ENCODE data around the gene USP20. TPM values are rescaled to one million over a fixed set of nuclear protein-coding genes. Genes with fewer than 3 reads are reported as not detected.
A peak's percentile ranks its signal among the peaks of the same experiment; 100 is the strongest.
"Not testable (repeated sequence)": the region's sequence is repeated elsewhere in the genome, so short reads cannot be mapped to it uniquely, and the experiment has no call there.

Gene USP20
- total RNA-seq, 1 donor from 2014 or later = 35.9 TPM

- Mint-ChIP-seq H3K36me3 (ENCODE audit: low read depth) (peaks cover 15% of the 10 kb centered on the region), H3K27me3 (ENCODE audit: low read depth) (no peaks in the 10 kb centered on the region), H3K4me3 (no peak overlapping the region), H3K9me3 (no peaks in the 10 kb centered on the region), H3K27ac (ENCODE audit: unreplicated experiment) (no peak overlapping the region), H3K4me1 (peaks cover 56% of the 10 kb centered on the region)
- no peak for TF ChIP-seq CTCF (conservative IDR thresholded peaks at IDR 0.05)
- no peak for DNase-seq (ENCODE audit: low read depth, low spot score)
These were observed 52.4 kb downstream of the USP20 start for GRCh38 chr9:129887334-129888292.

GRCh38 chr9:129888293-129889121 is 53.2 kb downstream of the USP20 start:
- no peak for TF ChIP-seq CTCF (conservative IDR thresholded peaks at IDR 0.05)
- Mint-ChIP-seq H3K4me1 (peaks cover 59% of the 10 kb centered on the region), H3K27me3 (ENCODE audit: low read depth) (no peaks in the 10 kb centered on the region), H3K27ac (ENCODE audit: unreplicated experiment) (no peak overlapping the region), H3K4me3 (no peak overlapping the region), H3K36me3 (ENCODE audit: low read depth) (peaks cover 15% of the 10 kb centered on the region), H3K9me3 (no peaks in the 10 kb centered on the region)
- DNase-seq (ENCODE audit: low read depth, low spot score) = no peak

- H3K27ac Mint-ChIP-seq (ENCODE audit: unreplicated experiment) = peak overlapping the region; percentile 80
- peaks cover 54% of the 10 kb centered on the region for H3K4me1 Mint-ChIP-seq
- no peak for DNase-seq (ENCODE audit: low read depth, low spot score)
- no peaks in the 10 kb centered on the region for H3K27me3 Mint-ChIP-seq (ENCODE audit: low read depth)
- H3K4me3 Mint-ChIP-seq = peak overlapping the region; percentile 78
- peaks cover 15% of the 10 kb centered on the region for H3K36me3 Mint-ChIP-seq (ENCODE audit: low read depth)
- no peak for TF ChIP-seq CTCF (conservative IDR thresholded peaks at IDR 0.05)
- no peaks in the 10 kb centered on the region for H3K9me3 Mint-ChIP-seq
These were observed 54.1 kb downstream of the USP20 start for GRCh38 chr9:129889122-129889940.

- TF ChIP-seq CTCF (conservative IDR thresholded peaks at IDR 0.05) = no peak
- Mint-ChIP-seq H3K27ac (ENCODE audit: unreplicated experiment) (no peak overlapping the region), H3K27me3 (ENCODE audit: low read depth) (no peaks in the 10 kb centered on the region), H3K4me3 (peak overlapping the region; percentile 78), H3K9me3 (no peaks in the 10 kb centered on the region), H3K36me3 (ENCODE audit: low read depth) (peaks cover 15% of the 10 kb centered on the region), H3K4me1 (peaks cover 46% of the 10 kb centered on the region)
- no peak for DNase-seq (ENCODE audit: low read depth, low spot score)
These were observed 54.9 kb downstream of the USP20 start for GRCh38 chr9:129889941-129890717.

DNA sequence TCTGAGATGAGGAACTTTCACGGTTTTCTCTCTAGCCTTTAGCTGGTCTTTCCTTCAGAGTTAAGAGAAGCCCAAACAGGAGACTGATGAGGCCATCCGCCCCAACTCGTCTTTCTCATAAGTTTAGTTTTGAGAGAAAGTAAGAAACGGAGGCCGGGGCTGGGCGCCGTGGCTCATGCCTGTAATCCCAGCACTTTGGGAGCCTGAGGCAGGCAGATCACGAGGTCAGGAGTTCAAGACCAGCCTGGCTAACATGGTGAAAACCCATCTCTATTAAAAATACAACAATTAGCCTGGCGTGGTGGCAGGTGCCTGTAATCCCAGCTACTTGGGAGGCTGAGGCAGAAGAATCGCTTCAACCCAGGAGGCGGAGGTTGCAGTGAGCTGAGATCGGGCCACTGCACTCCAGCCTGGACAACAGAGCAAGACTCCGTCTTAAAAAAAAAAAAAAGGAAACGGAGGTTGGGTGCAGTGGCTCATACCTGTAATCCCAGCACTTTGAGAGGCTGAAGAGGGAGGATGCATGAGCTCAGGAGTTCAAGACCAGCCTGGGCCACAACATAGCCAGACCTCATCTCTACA is 55.6 kb downstream of the USP20 start:
- not testable (repeated sequence) for H3K27ac Mint-ChIP-seq (ENCODE audit: unreplicated experiment); DNase-seq (ENCODE audit: low read depth, low spot score); H3K27me3 Mint-ChIP-seq (ENCODE audit: low read depth); H3K9me3 Mint-ChIP-seq; H3K4me3 Mint-ChIP-seq
- Mint-ChIP-seq H3K36me3 (ENCODE audit: low read depth) (peaks cover 16% of the 10 kb centered on the region), H3K4me1 (peaks cover 40% of the 10 kb centered on the region)

All from neural crest cell (in vitro differentiated cells).